HL-60 (cell line): Measurements from ENCODE around the gene FAM234B.

Source experiments
- GABPA ChIP-seq: IDR thresholded peaks from 2 replicates; pipeline ENCODE4 v1.6.1; 2012; ENCODE audit warnings: low read depth
- REST ChIP-seq: IDR thresholded peaks from 2 replicates; pipeline ENCODE4 v1.6.1; 2012; ENCODE audit warnings: low read depth; ENCODE audit not compliant: insufficient replicate concordance

DNA sequence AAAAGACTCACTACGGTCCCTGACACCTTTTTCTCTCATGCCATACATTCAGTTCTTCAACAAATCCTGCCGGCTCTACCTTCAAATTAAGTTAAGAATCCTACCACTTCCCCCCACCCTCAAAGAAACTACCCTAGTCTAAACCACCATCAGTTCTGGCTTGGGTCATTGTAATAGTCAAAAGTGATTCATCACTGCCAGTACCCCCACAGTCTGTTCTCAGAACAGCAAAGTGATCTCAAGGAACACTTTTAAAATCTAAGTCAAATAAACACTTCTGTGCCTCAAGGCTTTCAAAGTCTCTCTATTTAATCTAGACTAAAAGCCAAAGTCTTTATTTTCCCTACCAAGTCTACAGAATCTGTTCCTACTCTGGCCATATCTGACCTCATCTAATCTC lies 12.0 kb upstream of the FAM234B start:
- no peak for TF ChIP-seq REST
- no peak for TF ChIP-seq GABPA
